ENCODE data around the gene KIAA0232. TPM values are rescaled to one million over a fixed set of nuclear protein-coding genes. Genes with fewer than 3 reads are reported as not detected.
"Not testable (repeated sequence)": the region's sequence is repeated elsewhere in the genome, so short reads cannot be mapped to it uniquely, and the experiment has no call there.

The KIAA0232 gene
- polyA plus RNA-seq, 2 donors: 9.3 to 10.5 TPM

DNA sequence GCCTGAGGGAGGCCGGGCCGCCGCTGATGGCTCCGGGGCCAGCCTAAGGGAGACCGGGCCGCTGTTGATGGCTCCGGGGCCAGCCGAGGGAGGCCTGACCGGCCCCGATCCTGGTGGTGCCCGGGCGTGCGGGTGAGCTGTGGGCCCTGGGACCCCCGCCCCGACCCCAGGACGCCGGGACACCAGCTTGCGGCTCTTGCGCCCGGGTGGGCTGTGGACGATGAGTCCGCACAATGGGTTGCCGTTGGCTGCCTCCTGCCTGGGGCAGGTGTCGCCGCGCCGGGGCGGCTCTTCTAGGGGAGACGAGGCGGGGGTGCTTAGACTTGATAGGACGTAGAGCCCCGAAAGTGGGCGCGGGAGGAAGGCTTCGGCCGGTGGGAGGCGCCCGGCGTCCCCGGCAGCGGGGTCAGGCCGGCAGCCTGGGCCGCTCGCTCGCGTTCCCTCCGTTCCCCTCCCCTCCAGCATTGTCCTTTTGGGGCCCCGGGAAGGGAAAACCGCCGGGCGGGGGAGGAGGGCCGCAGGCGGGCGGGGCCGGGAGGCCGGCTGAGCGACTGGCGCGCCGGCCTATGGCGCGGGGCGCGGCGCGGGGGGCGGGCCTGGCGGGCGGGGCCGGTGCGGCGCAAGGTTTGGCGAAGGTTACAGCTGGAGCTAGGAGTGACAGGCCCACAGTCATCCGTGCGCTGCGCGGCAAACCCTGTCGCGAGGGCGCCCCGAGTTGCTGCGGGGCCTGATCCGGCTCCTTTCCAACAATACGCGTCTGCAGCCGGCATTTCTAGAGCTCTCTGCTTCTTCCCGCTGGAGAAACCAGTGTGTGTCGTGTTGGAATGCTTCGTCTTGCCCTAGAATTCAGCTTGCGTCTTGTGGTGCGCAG is 819 bp downstream of the KIAA0232 start:
- H3K9me3 ChIP-seq (ENCODE audit: control insufficient read depth in 2 of 2, insufficient read depth in 1 of 2, low read depth in 1 of 2, low read length in 1 of 2): no peaks in the 10 kb centered on the region
- H3K4me3 ChIP-seq (ENCODE audit: low read depth in 1 of 2, low read length in 2 of 2): peak overlapping the region; percentile 85 to 94
- H3K36me3 ChIP-seq (ENCODE audit: control insufficient read depth in 2 of 2, insufficient read depth in 2 of 2, low read length in 1 of 2): peaks cover 0 to 2% of the 10 kb centered on the region in 2 donors
- WGBS, 2 donors: 1% methylated on average over 78 to 91 of the region's 91 CpGs
- H3K4me1 ChIP-seq (ENCODE audit: control insufficient read depth in 2 of 2, insufficient read depth in 2 of 2, low read length in 1 of 2): no peaks in the 10 kb centered on the region
- peak overlapping the region; percentile 99 for H3K27ac ChIP-seq (ENCODE audit: low read depth in 2 of 2, low read length in 1 of 2)
- H3K27me3 ChIP-seq (ENCODE audit: control insufficient read depth in 1 of 2, insufficient read depth in 2 of 2, low read length in 2 of 2): no peaks in the 10 kb centered on the region

GRCh38 chr4:6785572-6785925 is 3.0 kb downstream of the KIAA0232 start:
- H3K4me1 ChIP-seq (ENCODE audit: control insufficient read depth in 2 of 2, insufficient read depth in 2 of 2, low read length in 1 of 2): no peaks in the 10 kb centered on the region
- H3K36me3 ChIP-seq (ENCODE audit: control insufficient read depth in 2 of 2, insufficient read depth in 2 of 2, low read length in 1 of 2): peaks cover 0 to 2% of the 10 kb centered on the region in 2 donors
- 94 to 95% methylated on average over 1 of the region's 1 CpG for WGBS, 2 donors
- H3K27ac ChIP-seq (ENCODE audit: low read depth in 2 of 2, low read length in 1 of 2): peak overlapping the region in 1 of 2 donors; percentile 36
- no peaks in the 10 kb centered on the region for H3K27me3 ChIP-seq (ENCODE audit: control insufficient read depth in 1 of 2, insufficient read depth in 2 of 2, low read length in 2 of 2)
- peak overlapping the region in 1 of 2 donors; percentile 27 for H3K4me3 ChIP-seq (ENCODE audit: low read depth in 1 of 2, low read length in 2 of 2)
- H3K9me3 ChIP-seq (ENCODE audit: control insufficient read depth in 2 of 2, insufficient read depth in 1 of 2, low read depth in 1 of 2, low read length in 1 of 2): no peaks in the 10 kb centered on the region

- no peaks in the 10 kb centered on the region for H3K4me1 ChIP-seq (ENCODE audit: control insufficient read depth in 2 of 2, insufficient read depth in 2 of 2, low read length in 1 of 2)
- no peak overlapping the region for H3K27ac ChIP-seq (ENCODE audit: low read depth in 2 of 2, low read length in 1 of 2)
Observed at GRCh38 chr4:6788123-6788522, 5.6 kb downstream of the KIAA0232 start.

GRCh38 chr4:6791245-6791644 is 8.7 kb downstream of the KIAA0232 start:
- not testable (repeated sequence) for H3K27me3 ChIP-seq (ENCODE audit: control insufficient read depth in 1 of 2, insufficient read depth in 2 of 2, low read length in 2 of 2); H3K9me3 ChIP-seq (ENCODE audit: control insufficient read depth in 2 of 2, insufficient read depth in 1 of 2, low read depth in 1 of 2, low read length in 1 of 2); H3K4me3 ChIP-seq (ENCODE audit: low read depth in 1 of 2, low read length in 2 of 2); H3K36me3 ChIP-seq (ENCODE audit: control insufficient read depth in 2 of 2, insufficient read depth in 2 of 2, low read length in 1 of 2); H3K27ac ChIP-seq (ENCODE audit: low read depth in 2 of 2, low read length in 1 of 2); H3K4me1 ChIP-seq (ENCODE audit: control insufficient read depth in 2 of 2, insufficient read depth in 2 of 2, low read length in 1 of 2)
- WGBS, 2 donors: 89 to 92% methylated on average over 4 of the region's 4 CpGs

More at GRCh38 chr4:6788123-6788522, 5.6 kb downstream of the KIAA0232 start:
- WGBS, 2 donors: 55 to 74% methylated on average over 7 of the region's 7 CpGs
- no peak overlapping the region for H3K4me3 ChIP-seq (ENCODE audit: low read depth in 1 of 2, low read length in 2 of 2)
- no peaks in the 10 kb centered on the region for H3K27me3 ChIP-seq (ENCODE audit: control insufficient read depth in 1 of 2, insufficient read depth in 2 of 2, low read length in 2 of 2)
- H3K9me3 ChIP-seq (ENCODE audit: control insufficient read depth in 2 of 2, insufficient read depth in 1 of 2, low read depth in 1 of 2, low read length in 1 of 2): no peaks in the 10 kb centered on the region
- H3K36me3 ChIP-seq (ENCODE audit: control insufficient read depth in 2 of 2, insufficient read depth in 2 of 2, low read length in 1 of 2): peaks cover 0 to 2% of the 10 kb centered on the region in 2 donors

GRCh38 chr4:6791796-6792195 is 9.3 kb downstream of the KIAA0232 start:
- H3K4me1 ChIP-seq (ENCODE audit: control insufficient read depth in 2 of 2, insufficient read depth in 2 of 2, low read length in 1 of 2); H3K4me3 ChIP-seq (ENCODE audit: low read depth in 1 of 2, low read length in 2 of 2); H3K27ac ChIP-seq (ENCODE audit: low read depth in 2 of 2, low read length in 1 of 2); H3K36me3 ChIP-seq (ENCODE audit: control insufficient read depth in 2 of 2, insufficient read depth in 2 of 2, low read length in 1 of 2); H3K9me3 ChIP-seq (ENCODE audit: control insufficient read depth in 2 of 2, insufficient read depth in 1 of 2, low read depth in 1 of 2, low read length in 1 of 2); H3K27me3 ChIP-seq (ENCODE audit: control insufficient read depth in 1 of 2, insufficient read depth in 2 of 2, low read length in 2 of 2): not testable (repeated sequence)
- WGBS, 2 donors: 70 to 80% methylated on average over 3 of the region's 3 CpGs

DNA sequence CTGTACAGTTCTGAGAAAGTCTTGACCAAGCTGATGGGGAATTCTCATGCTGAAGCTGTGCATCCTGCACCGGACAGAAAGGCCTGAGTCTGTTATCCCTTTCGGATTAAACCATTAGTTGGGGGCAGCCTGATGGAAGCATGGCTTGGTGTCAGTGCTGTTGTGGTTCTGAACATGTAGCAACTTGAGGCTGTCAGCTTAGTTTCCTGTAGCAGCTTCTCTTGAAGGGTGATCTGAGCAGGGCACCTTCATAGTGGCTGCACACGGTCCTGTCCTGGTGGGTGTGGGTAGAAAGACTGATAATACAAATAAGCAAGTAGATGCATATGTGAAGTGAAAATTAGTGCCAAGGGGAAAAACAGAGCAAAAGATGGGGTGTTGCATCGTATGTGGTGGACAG is 11.7 kb downstream of the KIAA0232 start:
- Histone ChIP-seq H3K27me3 (ENCODE audit: control insufficient read depth in 1 of 2, insufficient read depth in 2 of 2, low read length in 2 of 2) (no peaks in the 10 kb centered on the region), H3K4me3 (ENCODE audit: low read depth in 1 of 2, low read length in 2 of 2) (no peak overlapping the region), H3K36me3 (ENCODE audit: control insufficient read depth in 2 of 2, insufficient read depth in 2 of 2, low read length in 1 of 2) (peaks cover 0 to 7% of the 10 kb centered on the region in 2 donors), H3K27ac (ENCODE audit: low read depth in 2 of 2, low read length in 1 of 2) (no peak overlapping the region), H3K9me3 (ENCODE audit: control insufficient read depth in 2 of 2, insufficient read depth in 1 of 2, low read depth in 1 of 2, low read length in 1 of 2) (no peaks in the 10 kb centered on the region), H3K4me1 (ENCODE audit: control insufficient read depth in 2 of 2, insufficient read depth in 2 of 2, low read length in 1 of 2) (peaks cover 0 to 11% of the 10 kb centered on the region in 2 donors)
- WGBS, 2 donors: 70 to 82% methylated on average over 4 of the region's 4 CpGs

- Histone ChIP-seq H3K27me3 (ENCODE audit: control insufficient read depth in 1 of 2, insufficient read depth in 2 of 2, low read length in 2 of 2) (no peaks in the 10 kb centered on the region), H3K27ac (ENCODE audit: low read depth in 2 of 2, low read length in 1 of 2) (no peak overlapping the region), H3K4me3 (ENCODE audit: low read depth in 1 of 2, low read length in 2 of 2) (no peak overlapping the region), H3K4me1 (ENCODE audit: control insufficient read depth in 2 of 2, insufficient read depth in 2 of 2, low read length in 1 of 2) (peaks cover 0 to 11% of the 10 kb centered on the region in 2 donors), H3K36me3 (ENCODE audit: control insufficient read depth in 2 of 2, insufficient read depth in 2 of 2, low read length in 1 of 2) (peaks cover 0 to 7% of the 10 kb centered on the region in 2 donors), H3K9me3 (ENCODE audit: control insufficient read depth in 2 of 2, insufficient read depth in 1 of 2, low read depth in 1 of 2, low read length in 1 of 2) (no peaks in the 10 kb centered on the region)
- WGBS, 2 donors: 94 to 96% methylated on average over 8 of the region's 8 CpGs
Observed at GRCh38 chr4:6795821-6796220, 13.3 kb downstream of the KIAA0232 start.

DNA sequence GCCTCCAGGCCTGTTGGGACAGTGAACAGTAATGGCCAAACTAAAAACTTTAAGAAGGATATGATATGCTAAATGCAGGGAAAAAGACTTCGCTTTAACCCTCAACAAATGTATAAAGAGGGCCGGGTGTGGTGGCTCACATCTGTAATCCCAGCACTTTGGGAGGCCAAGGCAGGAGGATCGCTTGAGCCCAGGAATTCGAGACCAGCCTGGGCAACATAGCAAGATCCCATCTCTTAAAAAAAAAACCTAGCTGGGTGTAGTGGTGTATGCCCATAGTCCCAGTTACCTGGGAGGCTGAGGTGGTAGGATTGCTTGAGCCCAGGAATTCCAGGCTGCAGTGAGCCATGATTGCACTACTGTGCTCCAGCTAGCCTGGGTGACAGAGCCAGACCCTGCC is 14.8 kb downstream of the KIAA0232 start:
- peaks cover 5 to 15% of the 10 kb centered on the region in 2 donors for H3K4me1 ChIP-seq (ENCODE audit: control insufficient read depth in 2 of 2, insufficient read depth in 2 of 2, low read length in 1 of 2)
- 97 to 98% methylated on average over 4 of the region's 4 CpGs for WGBS, 2 donors
- not testable (repeated sequence) for H3K4me3 ChIP-seq (ENCODE audit: low read depth in 1 of 2, low read length in 2 of 2); H3K27ac ChIP-seq (ENCODE audit: low read depth in 2 of 2, low read length in 1 of 2); H3K27me3 ChIP-seq (ENCODE audit: control insufficient read depth in 1 of 2, insufficient read depth in 2 of 2, low read length in 2 of 2); H3K9me3 ChIP-seq (ENCODE audit: control insufficient read depth in 2 of 2, insufficient read depth in 1 of 2, low read depth in 1 of 2, low read length in 1 of 2); H3K36me3 ChIP-seq (ENCODE audit: control insufficient read depth in 2 of 2, insufficient read depth in 2 of 2, low read length in 1 of 2)

GRCh38 chr4:6799091-6799490 is 16.6 kb downstream of the KIAA0232 start:
- H3K36me3 ChIP-seq (ENCODE audit: control insufficient read depth in 2 of 2, insufficient read depth in 2 of 2, low read length in 1 of 2): peaks cover 5 to 10% of the 10 kb centered on the region in 2 donors
- H3K27me3 ChIP-seq (ENCODE audit: control insufficient read depth in 1 of 2, insufficient read depth in 2 of 2, low read length in 2 of 2): no peaks in the 10 kb centered on the region
- H3K4me3 ChIP-seq (ENCODE audit: low read depth in 1 of 2, low read length in 2 of 2): no peak overlapping the region
- no peak overlapping the region for H3K27ac ChIP-seq (ENCODE audit: low read depth in 2 of 2, low read length in 1 of 2)
- H3K4me1 ChIP-seq (ENCODE audit: control insufficient read depth in 2 of 2, insufficient read depth in 2 of 2, low read length in 1 of 2): peaks cover 5 to 13% of the 10 kb centered on the region in 2 donors
- 87 to 94% methylated on average over 3 of the region's 3 CpGs for WGBS, 2 donors
- H3K9me3 ChIP-seq (ENCODE audit: control insufficient read depth in 2 of 2, insufficient read depth in 1 of 2, low read depth in 1 of 2, low read length in 1 of 2): no peaks in the 10 kb centered on the region

DNA sequence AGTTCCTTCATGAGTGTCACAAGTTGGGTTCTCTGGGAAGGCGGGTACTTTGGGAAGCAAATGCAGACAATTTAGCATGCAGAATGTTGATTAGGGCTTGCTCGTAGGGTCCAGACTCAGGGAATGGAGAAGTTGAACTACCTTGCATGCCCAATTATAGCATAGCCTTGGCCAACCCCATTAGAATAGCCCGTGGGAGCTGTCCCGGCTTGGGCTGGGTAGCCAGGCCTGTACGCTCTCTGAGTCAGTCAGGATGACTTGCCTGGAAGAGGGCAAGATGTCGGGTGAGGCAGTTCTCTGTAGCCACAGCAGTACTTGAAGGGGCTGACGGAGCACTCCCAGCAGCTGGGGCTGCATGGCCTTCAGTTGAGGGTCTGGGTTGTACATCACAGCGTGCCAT is 19.5 kb downstream of the KIAA0232 start:
- Histone ChIP-seq H3K27ac (ENCODE audit: low read depth in 2 of 2, low read length in 1 of 2) (peak overlapping the region in 1 of 2 donors; percentile 1), H3K4me1 (ENCODE audit: control insufficient read depth in 2 of 2, insufficient read depth in 2 of 2, low read length in 1 of 2) (peaks cover 5 to 6% of the 10 kb centered on the region in 2 donors), H3K36me3 (ENCODE audit: control insufficient read depth in 2 of 2, insufficient read depth in 2 of 2, low read length in 1 of 2) (peaks cover 5% of the 10 kb centered on the region in 2 donors), H3K4me3 (ENCODE audit: low read depth in 1 of 2, low read length in 2 of 2) (no peak overlapping the region), H3K9me3 (ENCODE audit: control insufficient read depth in 2 of 2, insufficient read depth in 1 of 2, low read depth in 1 of 2, low read length in 1 of 2) (no peaks in the 10 kb centered on the region), H3K27me3 (ENCODE audit: control insufficient read depth in 1 of 2, insufficient read depth in 2 of 2, low read length in 2 of 2) (no peaks in the 10 kb centered on the region)
- WGBS, 2 donors: 93 to 97% methylated on average over 8 of the region's 8 CpGs

All from esophagus (tissue), 2 donors.